Calu3 (cell line): Measurements from ENCODE around the gene CACNA2D4. TPM values are rescaled to one million over a fixed set of nuclear protein-coding genes. Genes with fewer than 3 reads are reported as not detected.

Experiments used
- BruUV-seq: library from RNA; stranded (reverse); fragments of 400-500 nt; replicated peaks from 2 replicates; lab custom pipeline; 2021; lab: Mats Ljungman, UMichigan
- CTCF ChIA-PET: fragments of 300-600 bp; sonication (Branson Sonifier 250); formaldehyde crosslinking; loops from one replicate; lab custom pipeline; 2022; ENCODE audit warnings: antibody characterized with exemption; lab: Charles Lee
- DNase-seq: peaks from one replicate; pipeline ENCODE4 v3.0.0; 2022
- H3K27ac Mint-ChIP-seq: one replicate; pipeline ENCODE4 v1.8.0; 2022; ENCODE audit warnings: mixed read lengths; ENCODE audit not compliant: unreplicated experiment
- H3K27me3 Mint-ChIP-seq: one replicate; pipeline ENCODE4 v1.8.0; 2022; ENCODE audit warnings: mixed read lengths; ENCODE audit not compliant: unreplicated experiment
- H3K36me3 Mint-ChIP-seq: one replicate; pipeline ENCODE4 v1.8.0; 2022; ENCODE audit warnings: mild to moderate bottlenecking, moderate library complexity, mixed read lengths; ENCODE audit not compliant: insufficient read depth, unreplicated experiment
- H3K4me1 Mint-ChIP-seq: one replicate; pipeline ENCODE4 v1.8.0; 2022; ENCODE audit warnings: mild to moderate bottlenecking, low read depth, mixed read lengths; ENCODE audit not compliant: unreplicated experiment
- H3K4me3 Mint-ChIP-seq: one replicate; pipeline ENCODE4 v1.8.0; 2022; ENCODE audit warnings: mild to moderate bottlenecking, low read depth, moderate library complexity, mixed read lengths; ENCODE audit not compliant: unreplicated experiment
- H3K9me3 Mint-ChIP-seq: one replicate; pipeline ENCODE4 v1.8.0; 2022; ENCODE audit warnings: low read depth, mixed read lengths; ENCODE audit not compliant: unreplicated experiment
- intact Hi-C: fragments of 100-400 bp; cut with micrococcal nuclease; formaldehyde crosslinking; loops from one replicate; pipeline ENCODE4 v1.10.0; 2022; ENCODE audit not compliant: unreplicated experiment
- total RNA-seq: library from RNA; stranded (reverse); gene quantifications from 2 replicates; pipeline ENCODE4 v1.2.3, GENCODE V29; 2022
- TF ChIP-seq, protein P1 (sequence below): fragments of 200-600 bp; IDR thresholded peaks from one replicate; pipeline ENCODE4 v1.8.0; 2022; ENCODE audit warnings: antibody characterized with exemption; ENCODE audit not compliant: unreplicated experiment

The CACNA2D4 gene
- total RNA-seq, 1 experiment from 2014 or later, result 0.80 TPM

DNA sequence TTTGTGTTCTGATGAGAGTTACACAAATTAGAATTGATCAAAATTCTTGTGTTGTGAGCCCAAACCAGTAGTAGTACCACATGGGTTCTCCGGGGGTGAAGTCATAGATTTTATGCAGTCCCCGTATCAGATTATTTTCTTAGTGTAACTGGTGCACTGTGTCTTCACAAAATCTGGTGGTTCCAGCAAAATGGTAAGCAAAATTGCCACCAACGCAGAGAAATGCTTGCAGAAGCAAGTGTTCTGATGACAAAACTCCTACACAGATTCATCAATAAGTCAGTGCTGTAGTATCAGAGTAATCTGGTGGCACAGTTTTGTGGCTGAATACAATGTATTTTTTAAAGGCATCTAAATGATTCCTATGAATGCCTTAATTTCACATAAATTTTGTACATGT, 1.3 kb upstream of the CACNA2D4 start:
- TF ChIP-seq, protein P1, sequence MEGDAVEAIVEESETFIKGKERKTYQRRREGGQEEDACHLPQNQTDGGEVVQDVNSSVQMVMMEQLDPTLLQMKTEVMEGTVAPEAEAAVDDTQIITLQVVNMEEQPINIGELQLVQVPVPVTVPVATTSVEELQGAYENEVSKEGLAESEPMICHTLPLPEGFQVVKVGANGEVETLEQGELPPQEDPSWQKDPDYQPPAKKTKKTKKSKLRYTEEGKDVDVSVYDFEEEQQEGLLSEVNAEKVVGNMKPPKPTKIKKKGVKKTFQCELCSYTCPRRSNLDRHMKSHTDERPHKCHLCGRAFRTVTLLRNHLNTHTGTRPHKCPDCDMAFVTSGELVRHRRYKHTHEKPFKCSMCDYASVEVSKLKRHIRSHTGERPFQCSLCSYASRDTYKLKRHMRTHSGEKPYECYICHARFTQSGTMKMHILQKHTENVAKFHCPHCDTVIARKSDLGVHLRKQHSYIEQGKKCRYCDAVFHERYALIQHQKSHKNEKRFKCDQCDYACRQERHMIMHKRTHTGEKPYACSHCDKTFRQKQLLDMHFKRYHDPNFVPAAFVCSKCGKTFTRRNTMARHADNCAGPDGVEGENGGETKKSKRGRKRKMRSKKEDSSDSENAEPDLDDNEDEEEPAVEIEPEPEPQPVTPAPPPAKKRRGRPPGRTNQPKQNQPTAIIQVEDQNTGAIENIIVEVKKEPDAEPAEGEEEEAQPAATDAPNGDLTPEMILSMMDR, result no peak
- Mint-ChIP-seq H3K27me3 (peaks cover 82% of the 10 kb centered on the region), H3K9me3 (no peaks in the 10 kb centered on the region), H3K4me3 (no peak overlapping the region), H3K36me3 (no peaks in the 10 kb centered on the region), H3K4me1 (no peaks in the 10 kb centered on the region), H3K27ac (no peak overlapping the region)
- DNase-seq, result no peak
- CTCF ChIA-PET, result no interaction called here
- intact Hi-C loops, result no loop called here
- no TSS peak for BruUV-seq

DNA sequence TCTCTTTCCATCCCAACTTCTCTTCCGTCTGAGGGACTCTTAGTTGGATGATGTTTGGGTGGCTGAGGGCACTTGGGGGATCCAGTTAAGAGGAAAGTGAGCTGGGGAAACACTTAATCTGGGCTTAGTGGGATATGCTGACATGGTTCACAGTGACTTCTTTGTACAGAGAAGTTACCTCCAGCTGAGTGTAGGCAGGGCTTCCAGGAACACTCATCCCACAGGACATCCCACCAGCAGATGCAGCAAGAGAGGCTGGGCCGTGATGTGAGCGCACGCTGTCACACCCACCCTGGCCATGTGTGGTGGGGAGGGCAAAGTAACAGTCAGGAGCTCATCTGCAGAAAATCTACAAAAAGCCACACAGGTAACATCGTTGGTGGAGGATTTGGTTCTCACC, 832 bp upstream of the CACNA2D4 start:
- Mint-ChIP-seq H3K4me1 (no peaks in the 10 kb centered on the region), H3K9me3 (no peaks in the 10 kb centered on the region), H3K27me3 (peaks cover 82% of the 10 kb centered on the region), H3K4me3 (no peak overlapping the region), H3K27ac (no peak overlapping the region), H3K36me3 (no peaks in the 10 kb centered on the region)
- CTCF ChIA-PET, result no interaction called here
- DNase-seq, result no peak
- TF ChIP-seq, protein P1, result no peak
- BruUV-seq, result no TSS peak
- intact Hi-C loops, result no loop called here

DNA sequence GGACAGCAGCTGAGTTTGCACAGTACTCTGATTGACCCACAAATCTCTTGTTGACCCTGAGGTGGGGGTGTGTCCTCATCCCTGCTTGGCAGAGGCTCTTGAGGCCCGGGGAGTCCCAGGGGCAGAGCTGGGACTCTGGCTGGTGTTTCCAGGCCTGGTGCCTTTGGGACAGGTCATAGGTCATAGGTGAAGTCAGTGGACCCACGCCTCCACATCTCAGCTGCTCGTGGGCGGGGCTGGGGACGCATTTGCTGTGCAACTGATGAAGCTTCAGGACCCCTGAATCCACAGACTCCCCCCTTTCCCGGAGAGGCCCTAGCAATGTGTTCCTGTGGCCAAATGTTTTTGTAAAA, 408 bp upstream of the CACNA2D4 start:
- TF ChIP-seq, protein P1, result no peak
- Mint-ChIP-seq H3K27ac (no peak overlapping the region), H3K27me3 (peaks cover 82% of the 10 kb centered on the region), H3K4me1 (no peaks in the 10 kb centered on the region), H3K9me3 (no peaks in the 10 kb centered on the region), H3K36me3 (no peaks in the 10 kb centered on the region), H3K4me3 (no peak overlapping the region)
- CTCF ChIA-PET, result no interaction called here
- intact Hi-C loops, result no loop called here
- no TSS peak for BruUV-seq
- no peak for DNase-seq

DNA sequence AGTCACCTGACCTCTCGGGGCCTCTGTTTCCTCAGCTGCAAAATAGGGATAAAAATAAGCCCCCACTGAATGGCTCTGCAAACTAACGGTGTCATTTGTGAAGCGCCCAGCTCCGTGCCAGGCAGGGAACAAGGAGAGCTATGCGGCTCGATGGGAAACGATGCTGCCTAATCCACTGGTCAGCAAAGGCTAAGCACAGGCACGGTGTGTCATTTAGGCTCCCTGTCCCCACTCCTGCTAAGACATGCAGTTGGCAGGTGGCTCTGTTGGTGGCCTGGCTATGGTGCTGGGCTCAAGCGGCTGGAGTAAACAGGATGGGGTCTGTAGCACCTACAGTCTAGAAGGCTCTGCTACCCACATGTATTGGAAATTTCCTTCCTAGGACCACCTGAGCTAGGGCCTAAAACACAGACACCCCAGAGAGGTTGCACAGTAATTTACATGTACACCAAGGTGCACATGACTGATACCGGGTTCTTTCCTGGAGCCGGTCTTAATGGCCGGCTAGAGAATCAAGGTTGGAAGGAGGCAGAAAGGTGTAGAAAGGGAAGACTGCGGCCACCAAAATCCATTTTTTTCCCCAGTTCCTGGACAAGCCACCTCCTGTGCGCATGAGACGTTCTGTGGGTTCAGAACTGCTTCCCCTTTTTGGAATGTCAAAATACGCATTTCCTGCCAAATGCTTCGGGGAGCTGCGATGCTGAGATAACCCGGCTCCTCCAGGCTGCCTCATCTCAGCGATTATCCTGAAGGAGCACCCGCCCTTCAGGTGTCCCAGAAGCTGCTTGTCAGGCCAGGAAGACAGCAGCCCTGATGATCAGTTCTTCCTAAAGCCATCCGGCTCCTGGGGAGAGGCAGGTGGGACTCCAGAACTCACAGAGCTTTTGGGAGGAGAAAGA, 1.0 kb downstream of the CACNA2D4 start:
- H3K4me3 Mint-ChIP-seq, result no peak overlapping the region
- H3K9me3 Mint-ChIP-seq, result no peaks in the 10 kb centered on the region
- intact Hi-C loops, result no loop called here
- H3K36me3 Mint-ChIP-seq, result no peaks in the 10 kb centered on the region
- H3K27ac Mint-ChIP-seq, result no peak overlapping the region
- peaks cover 74% of the 10 kb centered on the region for H3K27me3 Mint-ChIP-seq
- CTCF ChIA-PET, result no interaction called here
- TF ChIP-seq, protein P1, result no peak
- no TSS peak for BruUV-seq
- DNase-seq, result no peak
- H3K4me1 Mint-ChIP-seq, result no peaks in the 10 kb centered on the region
